ENCODE data around the gene FKBP1A.
"Not testable (repeated sequence)": the region's sequence is repeated elsewhere in the genome, so short reads cannot be mapped to it uniquely, and the experiment has no call there.

Gene FKBP1A

DNA sequence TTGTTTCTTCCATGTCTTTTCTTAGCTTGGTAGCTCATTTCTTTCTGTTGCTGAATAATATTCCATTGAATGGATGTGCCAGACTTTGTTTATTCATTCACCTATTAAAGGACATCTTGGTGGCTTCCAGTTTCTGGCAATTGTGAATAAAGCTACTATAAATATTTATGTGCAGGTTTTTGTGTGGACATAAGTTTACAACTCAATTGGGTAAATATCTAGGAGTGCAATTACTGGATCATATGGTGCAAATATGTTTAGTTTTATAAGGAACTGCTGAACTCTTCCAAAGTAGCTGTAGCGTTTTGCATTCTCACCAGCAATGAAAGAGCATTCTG, 47.1 kb downstream of the FKBP1A start:
- Mint-ChIP-seq H3K4me1 (peaks cover 29% of the 10 kb centered on the region), H3K27ac (peak overlapping the region; percentile 18), H3K27me3 (no peaks in the 10 kb centered on the region), H3K9me3 (peaks cover 17% of the 10 kb centered on the region), H3K36me3 (ENCODE audit: low read depth) (peaks cover 20% of the 10 kb centered on the region), H3K4me3 (no peak overlapping the region)
- no peak for DNase-seq
- no peak for ATAC-seq

GRCh38 chr20:1345030-1345755, 47.7 kb downstream of the FKBP1A start:
- Mint-ChIP-seq H3K9me3 (peaks cover 12% of the 10 kb centered on the region), H3K27me3 (no peaks in the 10 kb centered on the region), H3K36me3 (ENCODE audit: low read depth) (peaks cover 15% of the 10 kb centered on the region), H3K4me1 (peaks cover 29% of the 10 kb centered on the region), H3K27ac (peak overlapping the region; percentile 18), H3K4me3 (no peak overlapping the region)
- DNase-seq: no peak
- ATAC-seq: peak; percentile 71

- not testable (repeated sequence) for H3K27me3 Mint-ChIP-seq, DNase-seq, ATAC-seq, H3K9me3 Mint-ChIP-seq, H3K4me3 Mint-ChIP-seq, H3K27ac Mint-ChIP-seq
- H3K36me3 Mint-ChIP-seq (ENCODE audit: low read depth): peaks cover 11% of the 10 kb centered on the region
- H3K4me1 Mint-ChIP-seq: peaks cover 29% of the 10 kb centered on the region
Observed at GRCh38 chr20:1343446-1344124, 49.3 kb downstream of the FKBP1A start.

DNA sequence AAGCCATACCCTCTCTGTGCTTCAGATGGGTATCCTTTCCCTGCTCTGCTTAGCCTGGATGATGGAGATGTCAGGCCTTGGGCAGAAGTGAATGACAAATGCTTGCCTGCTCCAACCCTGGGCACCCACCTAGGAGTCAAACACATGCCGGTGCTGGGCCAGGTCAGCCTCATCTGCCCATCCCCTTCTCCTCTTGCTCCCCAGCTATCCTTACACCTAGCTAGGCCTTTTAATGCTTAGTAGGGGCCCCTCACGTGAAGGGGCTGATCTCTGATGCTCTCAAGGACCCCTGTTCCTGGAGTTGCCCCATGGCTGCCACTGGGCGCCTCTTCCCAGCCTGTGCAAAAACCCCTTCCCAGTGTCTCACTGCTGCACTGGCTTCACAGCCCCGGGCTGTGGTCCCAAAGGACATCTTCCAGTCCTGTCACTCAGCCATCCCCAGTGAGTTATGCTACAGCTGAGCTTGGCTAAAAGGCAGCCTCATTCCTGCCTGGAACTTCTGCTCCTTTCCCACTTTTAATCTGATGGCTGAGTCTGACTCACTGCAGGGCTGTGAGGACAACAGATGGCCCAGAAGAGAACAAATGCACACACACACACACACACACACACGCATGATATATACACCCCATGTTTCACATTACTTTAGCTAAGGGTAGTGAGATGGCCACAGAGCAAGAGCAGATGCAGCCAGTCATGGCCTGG, 51.1 kb downstream of the FKBP1A start:
- Mint-ChIP-seq H3K27ac (no peak overlapping the region), H3K9me3 (no peaks in the 10 kb centered on the region), H3K27me3 (no peaks in the 10 kb centered on the region), H3K4me3 (no peak overlapping the region), H3K4me1 (peaks cover 25% of the 10 kb centered on the region), H3K36me3 (ENCODE audit: low read depth) (peaks cover 2% of the 10 kb centered on the region)
- ATAC-seq: no peak
- DNase-seq: no peak

DNA sequence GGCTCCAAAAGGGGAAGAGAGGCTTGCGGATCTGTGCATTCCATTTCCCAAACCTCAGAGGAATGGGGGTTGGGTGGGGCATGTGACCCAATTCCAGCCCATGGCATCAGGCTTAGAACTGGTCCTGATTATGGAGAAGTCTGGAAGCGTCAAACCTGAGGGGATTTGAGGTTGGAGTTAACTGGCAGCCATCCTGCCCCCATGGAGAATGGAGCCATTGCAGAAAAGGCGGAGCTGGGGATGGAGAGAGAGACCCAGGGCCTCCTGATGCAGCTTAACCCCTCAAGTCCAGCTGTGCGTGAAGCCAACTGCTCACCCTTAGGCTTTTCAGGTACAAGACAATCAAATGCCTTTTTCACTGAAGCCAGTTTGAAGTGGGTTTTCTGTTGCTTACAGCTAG, 54.1 kb downstream of the FKBP1A start:
- Mint-ChIP-seq H3K27ac (no peak overlapping the region), H3K9me3 (no peaks in the 10 kb centered on the region), H3K4me1 (peaks cover 27% of the 10 kb centered on the region), H3K36me3 (ENCODE audit: low read depth) (peaks cover 5% of the 10 kb centered on the region), H3K27me3 (no peaks in the 10 kb centered on the region), H3K4me3 (no peak overlapping the region)
- DNase-seq (no peak), ATAC-seq (no peak)

- no peak overlapping the region for H3K4me3 Mint-ChIP-seq
- no peak overlapping the region for H3K27ac Mint-ChIP-seq
- no peaks in the 10 kb centered on the region for H3K9me3 Mint-ChIP-seq
- peaks cover 9% of the 10 kb centered on the region for H3K36me3 Mint-ChIP-seq (ENCODE audit: low read depth)
- no peaks in the 10 kb centered on the region for H3K27me3 Mint-ChIP-seq
- ATAC-seq (no peak), DNase-seq (no peak)
- peaks cover 28% of the 10 kb centered on the region for H3K4me1 Mint-ChIP-seq
Observed at GRCh38 chr20:1338096-1338495, 54.8 kb downstream of the FKBP1A start.

DNA sequence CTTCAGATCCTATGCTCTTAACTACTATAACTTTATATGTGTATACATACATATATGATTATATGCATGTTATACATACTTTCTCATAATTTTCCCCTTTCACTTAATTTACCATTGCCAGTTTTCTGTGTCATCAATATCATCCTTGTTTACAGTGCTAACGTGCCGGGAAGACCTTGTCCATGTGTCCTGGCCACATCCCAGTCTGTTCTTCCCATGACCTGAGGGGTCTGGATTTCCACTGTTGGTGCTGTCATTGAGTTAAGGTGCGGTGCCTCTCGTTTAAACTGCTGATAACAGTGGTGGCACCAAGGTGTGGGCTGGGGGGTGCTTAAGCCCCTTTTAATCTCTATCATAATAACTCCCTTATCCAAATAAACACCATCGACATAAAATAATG, 55.4 kb downstream of the FKBP1A start:
- Mint-ChIP-seq H3K27ac (no peak overlapping the region), H3K4me3 (no peak overlapping the region)

GRCh38 chr20:1336699-1337367, 56.0 kb downstream of the FKBP1A start:
- Mint-ChIP-seq H3K4me3 (no peak overlapping the region), H3K9me3 (no peaks in the 10 kb centered on the region), H3K36me3 (ENCODE audit: low read depth) (peaks cover 17% of the 10 kb centered on the region), H3K27me3 (no peaks in the 10 kb centered on the region), H3K4me1 (peaks cover 39% of the 10 kb centered on the region), H3K27ac (peak overlapping the region; percentile 81)
- DNase-seq (no peak), ATAC-seq (peak; percentile 18)

More for the DNA sequence above, 55.4 kb downstream of the FKBP1A start:
- peaks cover 34% of the 10 kb centered on the region for H3K4me1 Mint-ChIP-seq
- no peak for DNase-seq
- H3K27me3 Mint-ChIP-seq: no peaks in the 10 kb centered on the region
- peaks cover 11% of the 10 kb centered on the region for H3K36me3 Mint-ChIP-seq (ENCODE audit: low read depth)
- no peaks in the 10 kb centered on the region for H3K9me3 Mint-ChIP-seq
- no peak for ATAC-seq

DNA sequence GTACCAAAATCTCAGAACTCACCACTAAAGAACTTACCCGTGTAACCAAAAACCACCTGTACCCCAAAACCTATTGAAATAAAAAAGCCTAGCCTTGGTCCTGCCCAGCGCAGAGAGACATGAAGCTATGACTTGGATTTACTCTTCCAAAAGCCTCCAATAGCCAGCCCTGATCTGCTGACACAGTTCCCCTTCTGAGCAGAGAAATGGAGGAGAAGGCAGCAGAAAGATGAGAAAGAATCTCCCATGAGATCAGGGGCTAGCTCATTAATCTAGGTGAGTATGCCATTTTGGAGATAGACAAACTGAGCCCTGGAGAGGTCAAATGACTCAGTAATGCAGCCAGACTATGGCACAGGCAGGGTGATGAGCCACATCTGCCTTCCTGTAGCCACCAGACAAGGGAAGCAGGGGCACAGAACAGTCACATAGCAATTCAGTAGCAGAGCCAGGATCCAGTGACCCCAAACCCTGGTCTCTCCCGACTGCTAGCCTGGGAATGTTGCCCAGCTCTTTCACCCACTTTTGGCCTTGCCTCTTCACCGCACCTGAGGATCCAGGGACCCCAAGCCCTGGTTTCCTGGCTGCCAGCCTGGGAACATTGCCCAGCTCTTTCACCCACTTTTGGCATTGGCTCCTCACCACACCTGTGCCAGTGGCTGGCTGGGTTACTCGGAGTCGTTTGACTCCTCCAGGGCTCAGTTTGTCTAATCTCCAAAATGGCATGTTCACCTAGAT, 56.7 kb downstream of the FKBP1A start:
- Mint-ChIP-seq H3K36me3 (ENCODE audit: low read depth) (peaks cover 22% of the 10 kb centered on the region), H3K9me3 (no peaks in the 10 kb centered on the region), H3K4me3 (no peak overlapping the region), H3K27ac (peak overlapping the region; percentile 81), H3K27me3 (no peaks in the 10 kb centered on the region), H3K4me1 (peaks cover 41% of the 10 kb centered on the region)
- ATAC-seq (peak; percentile 91), DNase-seq (no peak)

DNA sequence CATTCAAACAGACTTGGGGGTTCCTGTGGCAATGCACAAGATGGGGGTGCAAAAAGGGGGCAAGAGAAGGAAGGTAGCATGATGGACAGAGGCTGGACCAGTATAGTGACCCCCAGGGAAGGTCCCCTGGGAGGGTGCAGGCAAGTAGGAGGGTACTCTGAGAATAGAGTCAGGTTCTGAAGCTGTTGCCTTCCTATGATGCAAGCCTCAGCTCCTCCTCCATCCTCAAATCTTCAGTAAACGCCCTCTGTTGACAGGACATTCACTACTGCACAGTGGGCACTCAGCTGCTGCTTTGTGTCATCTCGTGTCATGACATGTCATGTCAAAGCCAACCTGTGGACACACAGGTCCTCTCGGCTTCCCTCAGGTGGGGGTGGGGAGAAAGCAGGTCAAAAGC, 58.1 kb downstream of the FKBP1A start:
- H3K9me3 Mint-ChIP-seq: no peaks in the 10 kb centered on the region
- DNase-seq (no peak), ATAC-seq (no peak)
- no peak overlapping the region for H3K4me3 Mint-ChIP-seq
- peaks cover 23% of the 10 kb centered on the region for H3K36me3 Mint-ChIP-seq (ENCODE audit: low read depth)
- H3K27me3 Mint-ChIP-seq: no peaks in the 10 kb centered on the region
- H3K27ac Mint-ChIP-seq: no peak overlapping the region
- peaks cover 52% of the 10 kb centered on the region for H3K4me1 Mint-ChIP-seq

- H3K36me3 Mint-ChIP-seq (ENCODE audit: low read depth): peaks cover 27% of the 10 kb centered on the region
Observed at GRCh38 chr20:1334370-1334731, 58.5 kb downstream of the FKBP1A start.

DNA sequence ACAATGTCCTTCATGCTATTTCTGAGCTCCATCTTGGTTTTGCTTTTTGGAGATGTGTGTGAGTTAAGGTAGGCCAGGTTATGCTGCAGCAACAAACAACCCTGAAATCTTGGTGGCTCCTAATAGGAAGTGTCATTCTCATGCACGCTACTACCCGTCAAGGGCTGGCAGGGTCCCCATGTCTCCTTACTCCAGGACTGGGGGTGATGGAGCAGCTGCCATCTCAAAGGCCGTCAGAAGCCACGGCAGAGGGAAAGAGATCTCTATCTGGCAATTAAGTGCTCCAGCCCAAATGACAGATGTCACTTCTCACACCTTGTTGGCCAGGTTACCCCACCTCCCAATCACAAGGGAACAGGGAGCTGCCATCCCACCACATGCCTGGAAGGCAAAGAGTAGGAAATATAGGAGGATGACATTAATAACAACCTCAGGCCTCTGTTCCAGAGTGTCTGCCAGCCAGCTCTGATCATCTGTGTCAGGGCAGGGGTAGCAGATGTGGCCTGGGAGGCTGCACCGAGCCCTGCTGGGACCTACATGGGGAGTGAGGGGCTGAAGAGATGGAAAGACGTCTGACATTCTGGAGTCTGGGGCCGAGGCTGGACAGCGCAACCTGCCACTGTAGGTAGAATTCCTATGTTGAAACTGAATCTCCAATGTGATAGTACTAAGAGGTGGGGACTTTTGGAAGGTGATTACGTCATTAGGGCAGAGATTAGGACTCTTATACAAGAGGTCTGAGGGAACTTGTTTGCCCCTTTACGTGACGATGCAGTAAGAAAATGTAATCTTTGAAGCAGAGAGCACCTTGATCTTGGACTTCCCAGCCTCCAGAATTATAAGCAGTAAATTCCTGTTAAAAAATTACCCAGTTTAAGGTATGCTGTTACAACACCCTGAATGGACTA, 59.1 kb downstream of the FKBP1A start:
- Mint-ChIP-seq H3K27me3 (no peaks in the 10 kb centered on the region), H3K27ac (no peak overlapping the region), H3K9me3 (no peaks in the 10 kb centered on the region), H3K4me3 (no peak overlapping the region), H3K4me1 (peaks cover 61% of the 10 kb centered on the region), H3K36me3 (ENCODE audit: low read depth) (peaks cover 27% of the 10 kb centered on the region)
- DNase-seq (no peak), ATAC-seq (no peak)

More at GRCh38 chr20:1334370-1334731, 58.5 kb downstream of the FKBP1A start:
- Mint-ChIP-seq H3K27ac (no peak overlapping the region), H3K4me3 (no peak overlapping the region), H3K4me1 (peaks cover 56% of the 10 kb centered on the region), H3K9me3 (no peaks in the 10 kb centered on the region), H3K27me3 (no peaks in the 10 kb centered on the region)
- ATAC-seq (no peak), DNase-seq (no peak)

GRCh38 chr20:1332749-1333300, 60.0 kb downstream of the FKBP1A start:
- H3K27ac Mint-ChIP-seq: peak overlapping the region; percentile 63
- DNase-seq (no peak), ATAC-seq (no peak)
- no peaks in the 10 kb centered on the region for H3K27me3 Mint-ChIP-seq
- H3K36me3 Mint-ChIP-seq (ENCODE audit: low read depth): peaks cover 25% of the 10 kb centered on the region
- H3K4me1 Mint-ChIP-seq: peaks cover 66% of the 10 kb centered on the region
- no peak overlapping the region for H3K4me3 Mint-ChIP-seq
- no peaks in the 10 kb centered on the region for H3K9me3 Mint-ChIP-seq
